K562 (cell line): ENCODE data around the gene MBNL2. TPM values are rescaled to one million over a fixed set of nuclear protein-coding genes. Genes with fewer than 3 reads are reported as not detected.

Experiments
- ATAC-seq: fragments of 200-7000 bp; cut with Tn5 transposase; 3 replicates; pipeline ENCODE4 v1.9.1; 2020; ENCODE audit warnings: moderate library complexity
- BruUV-seq: library from RNA; stranded (reverse); fragments of 400-500 nt; replicated peaks from 2 replicates; lab custom pipeline; 2021; lab: Mats Ljungman, UMichigan
- CTCF ChIA-PET: fragments of 300-600 bp; formaldehyde crosslinking; extraction: SDS; loops from one replicate; lab custom pipeline; 2021; ENCODE audit warnings: low intra/inter-chr PET ratio; lab: Yijun Ruan, JAX
- POLR2A ChIA-PET: fragments of 300-600, 350-650 bp; sonication (Branson Sonifier 250); formaldehyde crosslinking; extraction: SDS; loops from one replicate; lab custom pipeline; 2021; ENCODE audit warnings: antibody characterized with exemption, inconsistent platforms; lab: Yijun Ruan, JAX
- DNase-seq, 4 experiments: peaks; one replicate each; pipeline versions ENCODE4 v3.0.0 to v3.0.0-alpha.2; 2011 to 2018; ENCODE audit warnings: low spot score in 3 of 4, mixed read lengths in 3 of 4; ENCODE audit errors: extremely low read depth in 1 of 4
- FAIRE-seq: peaks from 2 replicates; lab custom pipeline; 2011; peaks lifted over from hg19 to GRCh38; lab: Jason Lieb, UNC
- H2AFZ ChIP-seq: 2 replicates; pipeline ENCODE4 v1.6.0; 2011; ENCODE audit warnings: low read depth, low read length, control low read depth, inconsistent platforms
- H3K27ac ChIP-seq: fragments of 200-600 bp; 3 replicates; pipeline ENCODE4 v1.8.0; 2011; ENCODE audit warnings: low read depth, mild to moderate bottlenecking, control low read depth, inconsistent platforms, low read length, moderate library complexity, mixed read lengths; ENCODE audit errors: extremely low read depth
- H3K27me3 ChIP-seq, 2 experiments: fragments of 300-600 bp in 1 of 2; 2 replicates in 1 of 2; 3 replicates in 1 of 2; pipeline versions ENCODE4 v1.6.0 to v1.8.0; 2011; ENCODE audit warnings: inconsistent platforms in 2 of 2, low read length in 2 of 2, mild to moderate bottlenecking in 1 of 2, mixed read lengths in 1 of 2, moderate library complexity in 1 of 2; ENCODE audit not compliant: control insufficient read depth in 2 of 2, insufficient read depth in 2 of 2
- H3K36me3 ChIP-seq: fragments of 300-600 bp; 3 replicates; pipeline ENCODE4 v1.8.0; 2011; ENCODE audit warnings: mild to moderate bottlenecking, low read length, inconsistent platforms; ENCODE audit not compliant: control insufficient read depth, insufficient read depth
- H3K4me1 ChIP-seq, 2 experiments: fragments of 200-600 bp in 1 of 2; replicated peaks in 1 of 2; 2 replicates in 1 of 2; 3 replicates in 1 of 2; pipeline versions ENCODE4 v1.5.1 to v1.8.0; 2011; ENCODE audit warnings: inconsistent platforms in 2 of 2, low read length in 2 of 2, mild to moderate bottlenecking in 1 of 2, mixed read lengths in 1 of 2, moderate library complexity in 1 of 2; ENCODE audit not compliant: control insufficient read depth in 2 of 2, insufficient read depth in 2 of 2
- H3K4me2 ChIP-seq: 2 replicates; pipeline ENCODE4 v1.6.1; 2011; ENCODE audit warnings: low read length, control low read depth, inconsistent platforms, mixed read lengths; ENCODE audit not compliant: insufficient read depth
- H3K4me3 ChIP-seq: fragments of 200-600 bp; sonication (generic), shearing (Covaris generic); 2 replicates; pipeline ENCODE4 v1.5.1; 2016; ENCODE audit warnings: control low read depth, inconsistent platforms
- H3K79me2 ChIP-seq: fragments of 200-600 bp; 3 replicates; pipeline ENCODE4 v1.8.0; 2011; ENCODE audit warnings: low read length, inconsistent platforms; ENCODE audit not compliant: control insufficient read depth, insufficient read depth
- H3K9ac ChIP-seq, 2 experiments: 2 replicates each; pipeline versions ENCODE4 v1.6.0 to v1.6.1; 2011; ENCODE audit warnings: low read depth in 2 of 2, low read length in 2 of 2, control low read depth in 1 of 2, inconsistent platforms in 1 of 2, mild to moderate bottlenecking in 1 of 2, mixed read lengths in 1 of 2; ENCODE audit not compliant: insufficient read depth in 1 of 2
- H3K9me1 ChIP-seq: one replicate; pipeline ENCODE4 v1.6.0; 2011; ENCODE audit warnings: inconsistent platforms, mild to moderate bottlenecking, low read length, moderate library complexity; ENCODE audit not compliant: control insufficient read depth, insufficient read depth
- H3K9me3 ChIP-seq: replicated peaks from 2 replicates; pipeline ENCODE4 v1.5.1; 2011; ENCODE audit warnings: low read depth, low read length, inconsistent platforms; ENCODE audit not compliant: control insufficient read depth, insufficient read depth
- H4K20me1 ChIP-seq: replicated peaks from 2 replicates; pipeline ENCODE4 v1.6.1; 2011; ENCODE audit warnings: low read length, inconsistent platforms, mixed read lengths; ENCODE audit not compliant: control insufficient read depth, insufficient read depth
- DMBX1 ChIP-seq: fragments of 250-450 bp; sonication (Bioruptor Pico); IDR thresholded peaks from 2 replicates; pipeline ENCODE4 v1.8.0; 2022; ENCODE audit warnings: inconsistent platforms, mild to moderate bottlenecking, moderate library complexity, borderline replicate concordance
- ETS1 ChIP-seq: conservative IDR thresholded peaks from 2 replicates; pipeline ENCODE4 v1.6.1; 2011; ENCODE audit warnings: low read depth, mild to moderate bottlenecking, low read length; ENCODE audit not compliant: control insufficient read depth
- MEF2A ChIP-seq: IDR thresholded peaks from 2 replicates; pipeline ENCODE4 v1.6.1; 2011; ENCODE audit warnings: low read depth, mild to moderate bottlenecking, low read length, moderate library complexity; ENCODE audit not compliant: control insufficient read depth
- NCOA6 ChIP-seq: fragments of 450-650 bp; IDR thresholded peaks from 2 replicates; pipeline ENCODE4 v1.6.1; 2017; ENCODE audit warnings: mild to moderate bottlenecking
- TARDBP ChIP-seq: fragments of 450-650 bp; IDR thresholded peaks from 2 replicates; pipeline ENCODE4 v1.6.1; 2016
- TCF7 ChIP-seq: sonication (generic); IDR thresholded peaks from 2 replicates; pipeline ENCODE4 v1.6.1; 2016; ENCODE audit warnings: antibody characterized with exemption, borderline replicate concordance
- THRB ChIP-seq: fragments of 450-650 bp; formaldehyde crosslinking; conservative IDR thresholded peaks from 2 replicates; pipeline ENCODE4 v1.4.0; 2022; ENCODE audit warnings: mild to moderate bottlenecking, missing genetic modification characterization
- ZBTB17 ChIP-seq: fragments of 450-650 bp; formaldehyde crosslinking; IDR thresholded peaks from 2 replicates; pipeline ENCODE4 v1.4.0; 2020; ENCODE audit warnings: mild to moderate bottlenecking
- ZC3H4 ChIP-seq: sonication (generic); formaldehyde crosslinking; IDR thresholded peaks from 2 replicates; pipeline ENCODE4 v1.9.0; 2021; ENCODE audit warnings: missing genetic modification reagents, borderline replicate concordance
- ZNF311 ChIP-seq: fragments of 250-450 bp; sonication (Bioruptor Pico); IDR thresholded peaks from 2 replicates; pipeline ENCODE4 v1.4.0; 2020; ENCODE audit warnings: mild to moderate bottlenecking, moderate library complexity
- ZNF583 ChIP-seq: fragments of 250-450 bp; sonication (Bioruptor Pico); IDR thresholded peaks from 2 replicates; pipeline ENCODE4 v1.4.0; 2020
- ZNF79 ChIP-seq: fragments of 250-450 bp; sonication (Bioruptor Pico); IDR thresholded peaks from 2 replicates; pipeline ENCODE4 v1.4.0; 2020; ENCODE audit warnings: low read depth, mild to moderate bottlenecking, moderate library complexity
- WGBS: fragments of 100-300 bp; shearing (Covaris generic); methylation state at CpG from one replicate; pipeline ENCODE4 v1.1.6; 2016; ENCODE audit warnings: low coverage, mixed read lengths; ENCODE audit not compliant: insufficient coverage; ENCODE audit errors: missing lambda C conversion rate; 5-methylcytosine and 5-hydroxymethylcytosine counted together
- in situ Hi-C: fragments of 300-500 bp; cut with MboI; formaldehyde crosslinking; loops from 4 replicates; pipeline ENCODE4 v1.15.0; 2018; ENCODE audit warnings: inconsistent platforms, mixed read lengths
- intact Hi-C: fragments of 100-400 bp; cut with micrococcal nuclease; formaldehyde crosslinking; loops from 2 replicates; pipeline ENCODE4 v1.14.2; 2022
- polyA plus RNA-seq, 8 experiments: library from polyadenylated mRNA; depleted of rRNA in 4 of 8; stranded (reverse) in 5 of 8; unstranded in 3 of 8; fragments of >200 nt; fragmentation: Nextera tagmentation in 2 of 8; fragmentation: Illumina TruSeq in 1 of 8; extraction: Ambion mirVana in 2 of 8; extraction: Trizol in 1 of 8; gene quantifications; 2 replicates each; pipeline versions ENCODE4 v1.2.1 to v1.2.3, GENCODE V29; 2011 to 2014; ENCODE audit warnings: inconsistent platforms in 1 of 8, missing spikeins in 1 of 8
- total RNA-seq, 7 experiments: library from RNA; depleted of rRNA in 6 of 7; stranded (reverse); fragments of >200 nt in 6 of 7; fragmentation: Illumina TruSeq in 2 of 7; extraction: Trizol in 2 of 7; gene quantifications; 2 replicates each; pipeline versions ENCODE4 v1.2.1 to v1.2.3, GENCODE V29; 2011 to 2021; ENCODE audit warnings: low replicate concordance in 1 of 7
- TF ChIP-seq, protein P1 (sequence below), 2 experiments: fragments of 250-450 bp in 1 of 2; fragments of 450-650 bp in 1 of 2; sonication (Bioruptor Pico) in 1 of 2; IDR thresholded peaks; 2 replicates each; pipeline versions ENCODE4 v1.6.1 to v1.8.0; 2016 to 2021; ENCODE audit warnings: mild to moderate bottlenecking in 2 of 2, moderate library complexity in 2 of 2, missing compliant biosample characterization in 1 of 2, missing genetic modification characterization in 1 of 2
- TF ChIP-seq, protein P2 (sequence below), 3 experiments: fragments of 200-800 bp in 1 of 3; fragments of 250-450 bp in 1 of 3; fragments of 450-650 bp in 1 of 3; sonication (Bioruptor Pico) in 1 of 3; sonication (Bioruptor generic) in 1 of 3; formaldehyde crosslinking in 1 of 3; IDR thresholded peaks; 2 replicates each; pipeline versions ENCODE4 v1.6.1 to v1.8.0; 2016 to 2022; ENCODE audit warnings: mild to moderate bottlenecking in 2 of 3, missing genetic modification characterization in 2 of 3, missing compliant biosample characterization in 1 of 3, moderate library complexity in 1 of 3

The MBNL2 gene
- total and polyA plus RNA-seq, 9 of the 15 experiments (the other 6 are each of a cell fraction or from before 2014, with no cell fraction given) = 7.0 to 24.8 (median 13.8) TPM

DNA sequence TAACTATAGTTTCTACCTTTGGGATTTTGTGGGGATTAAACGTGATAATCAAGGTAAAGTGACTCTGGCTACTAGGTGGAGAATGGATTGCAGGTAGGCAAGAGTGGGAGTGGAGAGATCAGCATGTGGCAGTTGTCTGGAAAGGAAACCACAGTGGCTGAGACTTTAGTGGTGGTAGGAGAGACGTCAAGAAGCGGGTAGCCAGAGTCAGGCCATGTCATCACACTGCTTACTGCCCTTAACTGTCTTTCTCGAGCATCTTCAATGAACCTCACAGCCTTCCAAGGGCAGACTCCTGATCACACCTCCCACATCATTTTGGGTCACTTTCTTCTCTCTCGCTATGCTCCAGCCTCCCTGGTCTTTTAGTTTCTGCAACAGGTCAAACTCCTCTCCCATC lies 28.6 kb upstream of the MBNL2 start:
- H3K4me3 ChIP-seq = no peak overlapping the region
- no peak for FAIRE-seq
- in situ Hi-C loops = no loop called here

More for the DNA sequence above, 28.6 kb upstream of the MBNL2 start:
- CTCF ChIA-PET = no interaction called here
- Histone ChIP-seq H3K79me2 (no peaks in the 10 kb centered on the region), H3K4me2 (peak overlapping the region; percentile 33; the same call in 1 of the 2 replicates), H3K27me3 (no peaks in the 10 kb centered on the region), H3K36me3 (no peaks in the 10 kb centered on the region), H2AFZ (0 out of 2 replicates have a peak overlapping the region, but pooled peaks have one; percentile 54), H3K27ac (peak overlapping the region; percentile 64; the same call in 2 of the 3 replicates), H3K9me1 (no peaks in the 10 kb centered on the region), H4K20me1 (no peaks in the 10 kb centered on the region), H3K9ac (no peak overlapping the region), H3K4me1 (peaks cover 4 to 51% of the 10 kb centered on the region in 2 experiments; a peak in 4 of 5 replicates), H3K9me3 (no peaks in the 10 kb centered on the region)
- no TSS peak for BruUV-seq
- TF ChIP-seq, protein P1, sequence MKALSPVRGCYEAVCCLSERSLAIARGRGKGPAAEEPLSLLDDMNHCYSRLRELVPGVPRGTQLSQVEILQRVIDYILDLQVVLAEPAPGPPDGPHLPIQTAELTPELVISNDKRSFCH (CRISPR knock-in tag; IDR thresholded peaks at IDR 0.05) = no peak
- TF ChIP-seq, protein P1 (tag; IDR thresholded peaks at IDR 0.05) = 0 out of 2 replicates have a peak, but pooled peaks have one; percentile 43
- TF ChIP-seq TCF7 (no peak), ZBTB17 (CRISPR knock-in tag) (0 out of 2 replicates have a peak, but pooled peaks have one; percentile 14), DMBX1 (CRISPR knock-in tag) (peak; percentile 79), MEF2A (no peak), ZNF311 (peak; percentile 74; the same call in 1 of the 2 replicates), THRB (CRISPR knock-in tag) (0 out of 2 replicates have a peak, but pooled peaks have one; percentile 12), ETS1 (no peak), TARDBP (no peak), ZC3H4 (CRISPR knock-in tag) (no peak), ZNF583 (CRISPR knock-in tag) (peak; percentile 75; the same call in 1 of the 2 replicates), NCOA6 (no peak), ZNF79 (CRISPR knock-in tag) (0 out of 2 replicates have a peak, but pooled peaks have one; percentile 56)
- TF ChIP-seq, protein P2, sequence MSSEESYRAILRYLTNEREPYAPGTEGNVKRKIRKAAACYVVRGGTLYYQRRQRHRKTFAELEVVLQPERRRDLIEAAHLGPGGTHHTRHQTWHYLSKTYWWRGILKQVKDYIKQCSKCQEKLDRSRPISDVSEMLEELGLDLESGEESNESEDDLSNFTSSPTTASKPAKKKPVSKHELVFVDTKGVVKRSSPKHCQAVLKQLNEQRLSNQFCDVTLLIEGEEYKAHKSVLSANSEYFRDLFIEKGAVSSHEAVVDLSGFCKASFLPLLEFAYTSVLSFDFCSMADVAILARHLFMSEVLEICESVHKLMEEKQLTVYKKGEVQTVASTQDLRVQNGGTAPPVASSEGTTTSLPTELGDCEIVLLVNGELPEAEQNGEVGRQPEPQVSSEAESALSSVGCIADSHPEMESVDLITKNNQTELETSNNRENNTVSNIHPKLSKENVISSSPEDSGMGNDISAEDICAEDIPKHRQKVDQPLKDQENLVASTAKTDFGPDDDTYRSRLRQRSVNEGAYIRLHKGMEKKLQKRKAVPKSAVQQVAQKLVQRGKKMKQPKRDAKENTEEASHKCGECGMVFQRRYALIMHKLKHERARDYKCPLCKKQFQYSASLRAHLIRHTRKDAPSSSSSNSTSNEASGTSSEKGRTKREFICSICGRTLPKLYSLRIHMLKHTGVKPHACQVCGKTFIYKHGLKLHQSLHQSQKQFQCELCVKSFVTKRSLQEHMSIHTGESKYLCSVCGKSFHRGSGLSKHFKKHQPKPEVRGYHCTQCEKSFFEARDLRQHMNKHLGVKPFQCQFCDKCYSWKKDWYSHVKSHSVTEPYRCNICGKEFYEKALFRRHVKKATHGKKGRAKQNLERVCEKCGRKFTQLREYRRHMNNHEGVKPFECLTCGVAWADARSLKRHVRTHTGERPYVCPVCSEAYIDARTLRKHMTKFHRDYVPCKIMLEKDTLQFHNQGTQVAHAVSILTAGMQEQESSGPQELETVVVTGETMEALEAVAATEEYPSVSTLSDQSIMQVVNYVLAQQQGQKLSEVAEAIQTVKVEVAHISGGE (CRISPR knock-in tag; IDR thresholded peaks at IDR 0.05) = 0 out of 6 replicates have a peak, but pooled peaks of 1 of the 3 experiments have one; percentile 34
- ATAC-seq (no peak), DNase-seq (no peak)
- WGBS = 41% methylated on average over 4 of the region's 5 CpGs
- intact Hi-C loops = no loop called here
- POLR2A ChIA-PET = no interaction called here
